A549 (cell line): ENCODE results near the gene NUMB. TPM values are rescaled to one million over a fixed set of nuclear protein-coding genes. Genes with fewer than 3 reads are reported as not detected.

Experiments
- ATAC-seq, 2 experiments: fragments of 200-7000 bp in 1 of 2; fragments of >200 bp in 1 of 2; cut with Nextera tagmentation in 1 of 2; cut with Tn5 transposase in 1 of 2; 3 replicates each; pipeline versions ENCODE4 v1.8.0 to v1.9.1; 2018 to 2020; ENCODE audit warnings: mild to moderate bottlenecking in 1 of 2, moderate library complexity in 1 of 2
- CTCF ChIA-PET: fragments of 300-600 bp; sonication (Branson Sonifier 250); formaldehyde crosslinking; extraction: SDS; loops from one replicate; lab custom pipeline; 2021; ENCODE audit warnings: antibody characterized with exemption, inconsistent platforms; lab: Yijun Ruan, JAX
- POLR2A ChIA-PET: fragments of 350-600 bp; formaldehyde crosslinking; extraction: SDS; loops from one replicate; lab custom pipeline; 2021; ENCODE audit warnings: antibody characterized with exemption, inconsistent platforms; lab: Yijun Ruan, JAX
- DNase-seq, 2 experiments: peaks; one replicate each; pipeline versions ENCODE4 v3.0.0 to v3.0.0-alpha.2; 2011 to 2016; ENCODE audit warnings: low read depth in 1 of 2, low spot score in 1 of 2
- FAIRE-seq: peaks from 2 replicates; lab custom pipeline; 2011; peaks lifted over from hg19 to GRCh38; lab: Jason Lieb, UNC
- H3K27ac ChIP-seq, 2 experiments: fragments of >200 bp; sonication (Bioruptor Twin); formaldehyde crosslinking; 3 replicates each; pipeline ENCODE4 v1.5.1; 2016 to 2017
- H3K4me1 ChIP-seq: fragments of >200 bp; sonication (Bioruptor Twin); formaldehyde crosslinking; 3 replicates; pipeline ENCODE4 v1.6.1; 2016
- H3K4me2 ChIP-seq: fragments of >200 bp; sonication (Bioruptor Twin); formaldehyde crosslinking; 3 replicates; pipeline ENCODE4 v1.6.1; 2016
- H3K4me3 ChIP-seq: fragments of >200 bp; sonication (Bioruptor Twin); formaldehyde crosslinking; 3 replicates; pipeline ENCODE4 v1.5.1; 2016
- H3K9me3 ChIP-seq: fragments of >200 bp; sonication (Bioruptor Twin); formaldehyde crosslinking; 3 replicates; pipeline ENCODE4 v1.6.1; 2016
- CBX8 ChIP-seq: fragments of 200-600 bp; sonication (generic); IDR thresholded peaks from 2 replicates; pipeline ENCODE4 v1.6.1; 2016
- CEBPB ChIP-seq, 2 experiments: fragments of >200 bp in 1 of 2; sonication (Bioruptor Twin) in 1 of 2; formaldehyde crosslinking in 1 of 2; IDR thresholded peaks; 2 replicates each; pipeline ENCODE4 v1.6.1; 2012 to 2016
- CHD4 ChIP-seq: fragments of 200-600 bp; sonication (generic); IDR thresholded peaks from 2 replicates; pipeline ENCODE4 v1.6.1; 2016; ENCODE audit warnings: antibody characterized with exemption, mild to moderate bottlenecking, borderline replicate concordance
- E2F6 ChIP-seq: IDR thresholded peaks from 2 replicates; pipeline ENCODE4 v1.6.1; 2012; ENCODE audit warnings: low read depth, borderline replicate concordance
- EHF ChIP-seq: fragments of 250-450 bp; sonication (Bioruptor Pico); IDR thresholded peaks from 2 replicates; pipeline ENCODE4 v1.5.0; 2020; ENCODE audit warnings: mild to moderate bottlenecking
- EHMT2 ChIP-seq: fragments of 200-600 bp; sonication (generic); IDR thresholded peaks from 2 replicates; pipeline ENCODE4 v1.6.1; 2016; ENCODE audit warnings: antibody characterized with exemption, low read depth, mild to moderate bottlenecking, moderate library complexity
- ESRRA ChIP-seq: fragments of 150-350 bp; IDR thresholded peaks from 2 replicates; pipeline ENCODE4 v1.6.1; 2014; ENCODE audit warnings: mild to moderate bottlenecking, low read length, borderline replicate concordance
- FOSL2 ChIP-seq, 2 experiments: fragments of 450-650 bp in 1 of 2; fragments of >200 bp in 1 of 2; sonication (Bioruptor Twin) in 1 of 2; formaldehyde crosslinking; IDR thresholded peaks; 2 replicates each; pipeline versions ENCODE4 v1.5.0 to v1.6.1; 2016 to 2020; ENCODE audit warnings: mild to moderate bottlenecking in 1 of 2, moderate library complexity in 1 of 2
- HDAC2 ChIP-seq: fragments of 200-600 bp; sonication (generic); IDR thresholded peaks from 2 replicates; pipeline ENCODE4 v1.6.1; 2016
- HOXA7 ChIP-seq: fragments of 250-450 bp; sonication (Bioruptor Pico); IDR thresholded peaks from 2 replicates; pipeline ENCODE4 v1.5.0; 2020; ENCODE audit warnings: mild to moderate bottlenecking, moderate library complexity
- KDM1A ChIP-seq: fragments of 200-600 bp; sonication (generic); IDR thresholded peaks from 2 replicates; pipeline ENCODE4 v1.6.1; 2016; ENCODE audit warnings: low read depth, mild to moderate bottlenecking
- KDM5A ChIP-seq: fragments of 200-600 bp; sonication (generic); IDR thresholded peaks from 2 replicates; pipeline ENCODE4 v1.6.1; 2016; ENCODE audit warnings: antibody characterized with exemption, mild to moderate bottlenecking
- NPAS2 ChIP-seq: fragments of 250-450 bp; sonication (Bioruptor Pico); IDR thresholded peaks from 2 replicates; pipeline ENCODE4 v1.8.0; 2022; ENCODE audit warnings: mild to moderate bottlenecking, moderate library complexity, borderline replicate concordance
- PHF8 ChIP-seq: fragments of 200-600 bp; sonication (generic); IDR thresholded peaks from 2 replicates; pipeline ENCODE4 v1.6.1; 2016; ENCODE audit warnings: low read depth, mild to moderate bottlenecking, antibody characterized with exemption, moderate library complexity, borderline replicate concordance
- POLR2AphosphoS2 ChIP-seq: conservative IDR thresholded peaks from 2 replicates; pipeline ENCODE4 v1.6.1; 2012; ENCODE audit warnings: low read length, improper control_type of control experiment, inconsistent platforms
- RARB ChIP-seq: fragments of 250-450 bp; sonication (Bioruptor Pico); IDR thresholded peaks from 2 replicates; pipeline ENCODE4 v1.8.0; 2021; ENCODE audit warnings: mild to moderate bottlenecking, moderate library complexity
- RCOR1 ChIP-seq: fragments of 150-350 bp; IDR thresholded peaks from 2 replicates; pipeline ENCODE4 v1.6.1; 2014; ENCODE audit warnings: antibody characterized with exemption, low read length, low read depth
- RFX5 ChIP-seq: fragments of 450-650 bp; IDR thresholded peaks from 2 replicates; pipeline ENCODE4 v1.7.1; 2014; ENCODE audit warnings: antibody characterized with exemption, mild to moderate bottlenecking, moderate library complexity
- SMC3 ChIP-seq: fragments of >200 bp; sonication (Bioruptor Twin); formaldehyde crosslinking; IDR thresholded peaks from 3 replicates; pipeline ENCODE4 v1.6.1; 2018; ENCODE audit warnings: inconsistent platforms
- SREBF2 ChIP-seq: fragments of 450-650 bp; IDR thresholded peaks from 2 replicates; pipeline ENCODE4 v1.6.1; 2014; ENCODE audit warnings: mild to moderate bottlenecking, moderate library complexity
- TFCP2L1 ChIP-seq: fragments of 250-450 bp; sonication (Bioruptor Pico); IDR thresholded peaks from 2 replicates; pipeline ENCODE4 v1.5.0; 2021; ENCODE audit warnings: mild to moderate bottlenecking
- TP53 ChIP-seq: fragments of 250-450 bp; sonication (Bioruptor Pico); IDR thresholded peaks from 2 replicates; pipeline ENCODE4 v1.5.0; 2021; ENCODE audit warnings: mild to moderate bottlenecking, moderate library complexity
- ZC3H11A ChIP-seq: fragments of 450-650 bp; IDR thresholded peaks from 2 replicates; pipeline ENCODE4 v1.6.1; 2014; ENCODE audit warnings: antibody characterized with exemption, mild to moderate bottlenecking
- ZFP36 ChIP-seq: fragments of 450-650 bp; IDR thresholded peaks from 2 replicates; pipeline ENCODE4 v1.6.1; 2014; ENCODE audit warnings: borderline replicate concordance; ENCODE audit not compliant: partially characterized antibody
- ZSCAN20 ChIP-seq: fragments of 250-450 bp; sonication (Bioruptor Pico); IDR thresholded peaks from 2 replicates; pipeline ENCODE4 v1.8.0; 2022; ENCODE audit warnings: mild to moderate bottlenecking, moderate library complexity
- WGBS: methylation state at CpG from one replicate; pipeline ENCODE4 v1.1.6; 2017; ENCODE audit errors: missing lambda C conversion rate; 5-methylcytosine and 5-hydroxymethylcytosine counted together
- polyA plus RNA-seq, 4 experiments: library from polyadenylated mRNA; depleted of rRNA in 3 of 4; stranded (reverse); fragments of >200 nt; fragmentation: RNase III in 1 of 4; extraction: RNeasy Plus Mini Kit Qiagen cat#74134 plus additional on column Dnase treatment in 1 of 4; gene quantifications; 2 replicates in 3 of 4; 3 replicates in 1 of 4; pipeline ENCODE4 v1.2.3, GENCODE V29; 2011 to 2017
- TF ChIP-seq, protein P1 (sequence below): fragments of >200 bp; sonication (Bioruptor Twin); formaldehyde crosslinking; IDR thresholded peaks from 3 replicates; pipeline ENCODE4 v1.5.1; 2016
- TF ChIP-seq, protein P2 (sequence below): fragments of 450-650 bp; IDR thresholded peaks from 2 replicates; pipeline ENCODE4 v1.6.1; 2014; ENCODE audit warnings: antibody characterized with exemption
- TF ChIP-seq, protein P3 (sequence below): fragments of 150-350 bp; IDR thresholded peaks from 2 replicates; pipeline ENCODE4 v1.6.1; 2014; ENCODE audit warnings: low read depth, mild to moderate bottlenecking, low read length

The NUMB gene
- polyA plus RNA-seq, 2 of the 4 experiments (the other 2 are of a cell fraction): 40.8 to 151 TPM

DNA sequence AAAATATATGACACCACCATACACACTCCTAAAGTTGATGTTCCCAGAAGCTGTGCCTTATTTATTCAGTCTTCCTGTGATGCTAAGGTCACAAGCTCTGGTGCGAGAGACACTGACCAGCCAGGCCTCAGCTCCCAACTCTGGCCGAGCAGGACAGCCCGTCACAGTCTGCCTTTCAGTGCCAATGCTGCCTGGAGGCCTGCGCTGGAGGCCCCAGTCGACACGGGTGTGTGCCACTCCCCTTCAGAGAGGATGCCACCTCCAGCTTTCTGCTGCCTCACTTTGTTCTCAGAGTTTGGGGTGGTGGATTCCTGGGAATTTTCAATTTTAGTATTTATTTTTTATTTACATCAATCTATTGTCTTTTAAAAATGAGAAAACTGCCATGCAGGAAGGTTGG lies 228.3 kb downstream of the NUMB start:
- no peak for FAIRE-seq
- H3K4me3 ChIP-seq: no peak overlapping the region
- CTCF ChIA-PET: interaction anchor here (1.0 to 1.1 kb wide), 3 partner anchors 11 to 242 kb away, joined by 3 to 4 read pairs (median 4); no protein-coding TSS in a partner anchor
- TF ChIP-seq EHMT2 (no peak), SREBF2 (no peak), TP53 (CRISPR knock-in tag) (no peak), CBX8 (no peak), ZFP36 (no peak), SMC3 (no peak), KDM1A (no peak), KDM5A (no peak), CHD4 (no peak), ZSCAN20 (CRISPR knock-in tag) (no peak), FOSL2 (IDR thresholded peaks at IDR 0.05) (no peak), FOSL2 (CRISPR knock-in tag; IDR thresholded peaks at IDR 0.05) (no peak), RARB (CRISPR knock-in tag) (no peak)
- TF ChIP-seq, protein P1, sequence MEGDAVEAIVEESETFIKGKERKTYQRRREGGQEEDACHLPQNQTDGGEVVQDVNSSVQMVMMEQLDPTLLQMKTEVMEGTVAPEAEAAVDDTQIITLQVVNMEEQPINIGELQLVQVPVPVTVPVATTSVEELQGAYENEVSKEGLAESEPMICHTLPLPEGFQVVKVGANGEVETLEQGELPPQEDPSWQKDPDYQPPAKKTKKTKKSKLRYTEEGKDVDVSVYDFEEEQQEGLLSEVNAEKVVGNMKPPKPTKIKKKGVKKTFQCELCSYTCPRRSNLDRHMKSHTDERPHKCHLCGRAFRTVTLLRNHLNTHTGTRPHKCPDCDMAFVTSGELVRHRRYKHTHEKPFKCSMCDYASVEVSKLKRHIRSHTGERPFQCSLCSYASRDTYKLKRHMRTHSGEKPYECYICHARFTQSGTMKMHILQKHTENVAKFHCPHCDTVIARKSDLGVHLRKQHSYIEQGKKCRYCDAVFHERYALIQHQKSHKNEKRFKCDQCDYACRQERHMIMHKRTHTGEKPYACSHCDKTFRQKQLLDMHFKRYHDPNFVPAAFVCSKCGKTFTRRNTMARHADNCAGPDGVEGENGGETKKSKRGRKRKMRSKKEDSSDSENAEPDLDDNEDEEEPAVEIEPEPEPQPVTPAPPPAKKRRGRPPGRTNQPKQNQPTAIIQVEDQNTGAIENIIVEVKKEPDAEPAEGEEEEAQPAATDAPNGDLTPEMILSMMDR: no peak
- TF ChIP-seq, all 56 proteins: peak for 0
- Histone ChIP-seq H3K4me1 (peaks cover 64% of the 10 kb centered on the region), H3K4me2 (no peak overlapping the region), H3K27ac (peak overlapping the region in 1 of 2 experiments; percentile 85; a peak in 3 of 6 replicates), H3K9me3 (no peaks in the 10 kb centered on the region)
- WGBS: 84% methylated on average over 6 of the region's 6 CpGs
- ATAC-seq (no peak), DNase-seq (no peak)
- POLR2A ChIA-PET: no interaction called here

DNA sequence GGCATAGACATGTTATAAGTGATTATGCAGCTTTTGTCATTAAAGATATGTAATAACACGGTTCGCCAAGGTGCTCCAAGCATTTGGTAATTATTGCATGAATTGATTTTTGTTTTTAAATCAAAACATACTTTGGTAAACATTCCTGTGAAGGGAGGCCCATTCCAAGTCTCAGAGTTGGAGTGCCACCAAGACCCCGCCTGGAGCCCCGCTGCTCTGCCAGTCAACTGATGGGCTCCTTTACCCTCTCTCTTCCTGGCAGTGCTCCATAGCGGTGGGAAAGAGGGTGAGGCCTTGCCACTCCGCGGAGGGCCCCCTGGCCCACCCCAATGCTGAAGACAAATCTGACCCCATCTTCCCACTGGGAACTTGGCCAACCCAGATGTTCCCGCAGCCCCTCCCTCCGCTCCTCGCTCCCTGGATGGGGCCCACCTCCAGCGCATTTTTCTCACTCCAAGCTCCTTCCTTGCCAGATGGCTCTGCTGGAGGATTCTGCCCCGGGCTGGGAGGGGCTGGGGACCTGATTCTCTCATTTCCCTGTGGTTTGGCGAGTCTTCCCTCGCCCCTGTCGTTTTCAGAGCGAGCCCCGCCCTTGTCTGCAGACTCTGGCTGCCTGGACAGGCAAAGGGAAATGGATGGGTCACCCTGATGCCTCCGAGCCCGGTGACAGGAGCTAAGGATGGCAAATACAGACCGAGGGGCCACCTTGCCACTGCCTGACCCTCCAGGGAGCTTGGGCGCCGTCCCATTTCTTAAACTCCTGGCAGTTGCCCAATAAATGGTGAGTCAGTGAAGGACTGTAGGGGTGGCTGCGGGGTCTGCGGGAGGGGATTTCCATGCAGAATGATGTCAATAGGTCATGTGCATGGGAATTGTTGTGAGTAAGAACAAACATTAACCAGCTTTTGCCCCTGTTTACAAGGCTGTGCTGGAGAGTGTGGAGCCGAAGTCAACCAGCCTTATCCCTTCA lies 230.2 kb downstream of the NUMB start:
- 11% methylated on average over 25 of the region's 25 CpGs for WGBS
- ATAC-seq: peak; percentile 75 to 85
- peak overlapping the region; percentile 76 to 85 for H3K27ac ChIP-seq
- peak overlapping the region; percentile 25; the same call in 1 of the 3 replicates for H3K4me3 ChIP-seq
- no peak for FAIRE-seq
- H3K4me1 ChIP-seq: peaks cover 60% of the 10 kb centered on the region
- DNase-seq: peak; percentile 92
- H3K9me3 ChIP-seq: no peaks in the 10 kb centered on the region
- H3K4me2 ChIP-seq: peak overlapping the region; percentile 87
- POLR2A ChIA-PET: interaction anchor here (0.5 to 1.0 kb wide), 3 partner anchors 8 to 263 kb away, joined by 3 read pairs; partner anchors contain the start of genes RBM25 and RIOX1
- CTCF ChIA-PET: interaction anchor here (0.6 to 1.9 kb wide), 7 partner anchors 10 to 731 kb away, joined by 3 to 5 read pairs (median 3); no protein-coding TSS in a partner anchor
- no peak for TF ChIP-seq ESRRA
- TF ChIP-seq, protein P2, sequence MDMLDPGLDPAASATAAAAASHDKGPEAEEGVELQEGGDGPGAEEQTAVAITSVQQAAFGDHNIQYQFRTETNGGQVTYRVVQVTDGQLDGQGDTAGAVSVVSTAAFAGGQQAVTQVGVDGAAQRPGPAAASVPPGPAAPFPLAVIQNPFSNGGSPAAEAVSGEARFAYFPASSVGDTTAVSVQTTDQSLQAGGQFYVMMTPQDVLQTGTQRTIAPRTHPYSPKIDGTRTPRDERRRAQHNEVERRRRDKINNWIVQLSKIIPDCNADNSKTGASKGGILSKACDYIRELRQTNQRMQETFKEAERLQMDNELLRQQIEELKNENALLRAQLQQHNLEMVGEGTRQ: 0 out of 2 replicates have a peak, but pooled peaks have one; percentile 12
- TF ChIP-seq EHF (CRISPR knock-in tag): no peak
- TF ChIP-seq RFX5: no peak
- TF ChIP-seq HOXA7 (CRISPR knock-in tag): no peak
- TF ChIP-seq PHF8: no peak
- peak in 1 of 2 experiments; percentile 84; a peak in 2 of 4 replicates for TF ChIP-seq CEBPB (IDR thresholded peaks at IDR 0.05)
- no peak for TF ChIP-seq NPAS2
- no peak for TF ChIP-seq TP53 (CRISPR knock-in tag)
- 0 out of 3 replicates have a peak, but pooled peaks have one; percentile 14 for TF ChIP-seq SMC3
- TF ChIP-seq ZC3H11A: no peak
- TF ChIP-seq, protein P1: no peak
- TF ChIP-seq SREBF2: no peak
- TF ChIP-seq E2F6: no peak
- TF ChIP-seq ZFP36: no peak
- TF ChIP-seq TFCP2L1: no peak
- no peak for TF ChIP-seq RCOR1
- no peak for TF ChIP-seq EHMT2
- no peak for TF ChIP-seq POLR2AphosphoS2
- peak; percentile 69; the same call in 1 of the 2 replicates for TF ChIP-seq RARB (CRISPR knock-in tag)
- TF ChIP-seq HDAC2: no peak
- TF ChIP-seq, protein P3, sequence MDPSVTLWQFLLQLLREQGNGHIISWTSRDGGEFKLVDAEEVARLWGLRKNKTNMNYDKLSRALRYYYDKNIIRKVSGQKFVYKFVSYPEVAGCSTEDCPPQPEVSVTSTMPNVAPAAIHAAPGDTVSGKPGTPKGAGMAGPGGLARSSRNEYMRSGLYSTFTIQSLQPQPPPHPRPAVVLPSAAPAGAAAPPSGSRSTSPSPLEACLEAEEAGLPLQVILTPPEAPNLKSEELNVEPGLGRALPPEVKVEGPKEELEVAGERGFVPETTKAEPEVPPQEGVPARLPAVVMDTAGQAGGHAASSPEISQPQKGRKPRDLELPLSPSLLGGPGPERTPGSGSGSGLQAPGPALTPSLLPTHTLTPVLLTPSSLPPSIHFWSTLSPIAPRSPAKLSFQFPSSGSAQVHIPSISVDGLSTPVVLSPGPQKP: no peak
